ENCODE data around the gene EFCC1. TPM values are rescaled to one million over a fixed set of nuclear protein-coding genes. Genes with fewer than 3 reads are reported as not detected.

EFCC1 gene, protein sequence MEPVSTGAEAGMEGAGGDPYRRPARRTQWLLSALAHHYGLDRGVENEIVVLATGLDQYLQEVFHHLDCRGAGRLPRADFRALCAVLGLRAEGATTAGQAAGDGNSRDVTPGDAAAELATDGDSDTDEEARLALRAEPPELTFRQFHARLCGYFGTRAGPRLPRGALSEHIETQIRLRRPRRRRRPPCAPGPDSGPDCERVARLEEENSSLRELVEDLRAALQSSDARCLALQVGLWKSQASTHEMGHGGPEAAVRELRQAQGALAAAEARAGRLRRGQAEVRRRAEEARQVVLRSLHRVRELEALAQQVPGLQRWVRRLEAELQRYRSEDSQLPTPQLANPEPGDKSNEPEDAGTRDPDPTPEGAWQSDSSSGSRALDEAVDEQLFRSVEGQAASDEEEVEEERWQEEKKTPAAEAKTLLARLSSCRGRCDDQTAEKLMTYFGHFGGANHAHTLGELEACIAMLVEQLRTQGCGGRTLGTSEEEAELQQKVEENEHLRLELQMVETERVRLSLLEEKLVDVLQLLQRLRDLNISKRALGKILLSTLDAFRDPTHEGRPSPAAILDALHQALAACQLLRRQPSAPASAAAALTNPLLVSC
- total RNA-seq: under 1 TPM in 1 of 2 donors, not detected in 1; 0.21 TPM

DNA sequence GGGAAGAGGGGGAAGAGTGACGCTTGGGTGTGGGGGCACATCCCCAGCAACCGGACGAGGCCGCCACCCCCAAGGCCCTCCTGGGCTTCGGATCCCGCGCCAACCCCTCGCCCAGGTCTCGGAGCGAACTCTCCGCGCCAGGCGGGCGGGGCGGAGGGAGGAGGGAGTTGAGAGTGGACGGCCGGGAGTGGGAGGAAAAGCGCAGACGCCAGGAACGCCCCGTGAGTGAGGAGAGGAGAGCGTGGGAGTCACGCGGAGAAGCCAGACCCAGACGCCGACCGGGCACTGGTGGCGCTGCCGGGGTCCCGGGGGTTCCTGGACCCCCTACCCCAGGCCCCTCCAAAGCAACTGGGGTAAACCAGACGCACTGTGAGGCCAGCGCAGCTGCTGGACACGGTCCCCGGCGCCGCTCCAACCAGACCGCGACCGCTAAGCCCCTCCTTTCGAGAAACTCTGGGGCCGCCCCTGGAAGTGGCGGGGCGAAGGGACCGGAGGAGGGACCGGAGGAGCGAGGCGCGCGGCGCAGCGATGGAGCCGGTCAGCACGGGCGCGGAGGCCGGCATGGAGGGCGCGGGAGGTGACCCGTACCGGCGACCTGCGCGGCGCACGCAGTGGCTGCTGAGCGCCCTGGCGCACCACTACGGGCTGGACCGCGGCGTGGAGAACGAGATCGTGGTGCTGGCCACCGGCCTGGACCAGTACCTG is at the start of gene EFCC1:
Gene EFCC1 (plus strand): TSS at position 204 of the 705 bp plus-strand sequence. CDS start 325 bp downstream, at position 529.
- no peaks in the 10 kb centered on the region for H3K9me3 Mint-ChIP-seq
- ATAC-seq (peak; percentile 59 to 74), DNase-seq (ENCODE audit: low spot score) (no peak)
- no peaks in the 10 kb centered on the region for H3K36me3 Mint-ChIP-seq
- H3K27ac Mint-ChIP-seq: no peak within 1 kb of the TSS
- H3K27me3 Mint-ChIP-seq: peaks cover 26 to 36% of the 10 kb centered on the region in 2 donors
- peak within 1 kb of the TSS; percentile 69 for H3K4me3 Mint-ChIP-seq
- peaks cover 28 to 29% of the 10 kb centered on the region in 2 donors for H3K4me1 Mint-ChIP-seq (ENCODE audit: low read depth in 2 of 2)

DNA sequence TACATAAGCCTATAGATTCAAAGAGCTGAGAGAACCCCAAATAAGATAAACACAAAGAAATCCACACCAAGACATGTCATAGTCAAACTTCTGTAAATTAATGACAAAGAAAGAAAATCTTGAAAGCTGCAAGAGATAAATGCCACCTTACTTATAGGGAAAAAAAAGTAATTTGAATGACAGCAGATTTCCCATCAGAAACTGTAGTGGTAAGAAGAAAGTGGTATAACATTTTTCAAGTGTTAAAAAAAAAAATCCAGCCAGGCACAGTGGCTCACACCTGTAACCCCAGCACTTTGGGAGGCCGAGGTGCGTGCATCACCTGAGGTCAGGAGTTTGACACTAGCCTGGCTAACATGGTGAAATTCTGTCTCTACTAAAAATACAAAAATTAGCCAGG is 44.7 kb upstream of the EFCC1 start:
- ATAC-seq (no peak), DNase-seq (ENCODE audit: low spot score) (no peak)
- H3K9me3 Mint-ChIP-seq: no peaks in the 10 kb centered on the region
- no peaks in the 10 kb centered on the region for H3K4me1 Mint-ChIP-seq (ENCODE audit: low read depth in 2 of 2)
- H3K27me3 Mint-ChIP-seq: peaks cover 8 to 13% of the 10 kb centered on the region in 2 donors
- H3K4me3 Mint-ChIP-seq: no peak overlapping the region
- H3K36me3 Mint-ChIP-seq: no peaks in the 10 kb centered on the region
- H3K27ac Mint-ChIP-seq: no peak overlapping the region

DNA sequence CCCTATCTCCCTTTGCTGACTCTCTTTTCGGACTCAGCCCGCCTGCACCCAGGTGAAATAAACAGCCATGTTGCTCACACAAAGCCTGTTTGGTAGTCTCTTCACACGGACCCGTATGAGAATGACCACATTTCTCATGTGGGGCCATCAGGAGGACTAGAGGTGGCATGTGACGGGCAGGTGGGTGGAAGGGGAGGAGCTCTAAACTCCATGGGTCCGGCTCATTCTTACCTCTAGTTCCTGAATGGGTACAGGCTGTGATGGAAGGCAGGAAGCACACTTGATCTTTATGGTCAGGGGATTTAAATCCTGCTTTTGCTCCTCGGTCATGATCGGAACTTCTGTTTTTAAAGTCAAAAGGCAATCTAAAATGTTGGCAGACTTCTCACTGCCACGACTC is 35.8 kb upstream of the EFCC1 start:
- H3K27me3 Mint-ChIP-seq: peaks cover 8 to 9% of the 10 kb centered on the region in 2 donors

DNA sequence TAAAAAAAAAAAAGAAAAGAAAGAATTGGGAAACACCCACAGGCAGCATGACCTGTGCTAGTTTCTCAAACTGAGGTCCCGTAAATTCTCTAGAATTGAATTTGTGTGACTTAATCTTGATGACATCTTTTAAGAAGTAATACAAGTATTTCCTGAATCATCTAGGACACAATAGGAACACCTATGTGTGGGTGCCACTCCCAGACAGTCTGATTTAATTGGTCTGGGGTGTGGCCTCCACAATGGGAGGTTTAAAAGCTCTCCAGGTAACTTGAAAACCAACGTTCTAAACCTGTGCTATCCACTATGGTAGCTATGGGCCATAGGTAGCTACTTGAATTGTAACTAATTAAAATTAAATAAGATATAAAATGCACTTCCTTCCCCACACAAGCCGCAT is 35.3 kb upstream of the EFCC1 start:
- ATAC-seq: no peak
- Mint-ChIP-seq H3K27ac (no peak overlapping the region), H3K36me3 (no peaks in the 10 kb centered on the region), H3K4me3 (no peak overlapping the region), H3K9me3 (no peaks in the 10 kb centered on the region), H3K4me1 (ENCODE audit: low read depth in 2 of 2) (peaks cover 0 to 8% of the 10 kb centered on the region in 2 donors), H3K27me3 (peaks cover 4 to 5% of the 10 kb centered on the region in 2 donors)
- DNase-seq (ENCODE audit: low spot score): no peak

More for the DNA sequence above, 35.8 kb upstream of the EFCC1 start:
- no peak for ATAC-seq
- peaks cover 0 to 8% of the 10 kb centered on the region in 2 donors for H3K4me1 Mint-ChIP-seq (ENCODE audit: low read depth in 2 of 2)
- H3K4me3 Mint-ChIP-seq: no peak overlapping the region
- no peaks in the 10 kb centered on the region for H3K9me3 Mint-ChIP-seq
- DNase-seq (ENCODE audit: low spot score): no peak
- H3K36me3 Mint-ChIP-seq: no peaks in the 10 kb centered on the region
- no peak overlapping the region for H3K27ac Mint-ChIP-seq

DNA sequence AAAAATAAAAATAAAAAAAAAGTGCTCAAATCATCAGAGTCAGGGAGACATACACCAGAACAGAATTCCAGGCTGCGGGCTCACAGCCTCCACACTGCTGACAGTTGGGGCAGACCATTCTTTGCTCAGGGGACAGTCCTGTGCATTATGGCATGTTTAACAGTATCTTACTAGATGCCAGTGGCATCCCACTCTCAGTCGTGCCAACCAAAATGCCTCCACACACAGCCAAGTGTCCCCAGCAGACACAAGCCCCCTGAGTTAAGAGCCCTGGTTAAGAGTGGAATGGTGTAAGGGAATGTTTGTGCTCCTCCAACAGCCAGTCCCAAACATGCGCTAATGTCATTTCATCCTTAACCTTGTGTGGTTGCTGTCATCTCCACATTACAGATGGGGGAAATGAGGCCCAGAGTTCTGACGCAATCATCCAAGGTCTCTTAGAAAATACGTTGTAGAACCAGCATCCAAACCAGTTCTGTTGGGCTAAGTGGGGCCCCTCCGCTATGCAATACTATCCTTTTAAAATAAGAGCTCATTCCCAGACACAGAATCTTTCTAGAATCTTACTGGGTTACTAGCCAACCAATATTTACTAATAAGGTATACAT is 33.3 kb upstream of the EFCC1 start:
- Mint-ChIP-seq H3K9me3 (no peaks in the 10 kb centered on the region), H3K27ac (no peak overlapping the region), H3K4me3 (no peak overlapping the region), H3K4me1 (ENCODE audit: low read depth in 2 of 2) (peaks cover 0 to 8% of the 10 kb centered on the region in 2 donors), H3K27me3 (no peaks in the 10 kb centered on the region), H3K36me3 (no peaks in the 10 kb centered on the region)
- no peak for DNase-seq (ENCODE audit: low spot score)
- no peak for ATAC-seq

DNA sequence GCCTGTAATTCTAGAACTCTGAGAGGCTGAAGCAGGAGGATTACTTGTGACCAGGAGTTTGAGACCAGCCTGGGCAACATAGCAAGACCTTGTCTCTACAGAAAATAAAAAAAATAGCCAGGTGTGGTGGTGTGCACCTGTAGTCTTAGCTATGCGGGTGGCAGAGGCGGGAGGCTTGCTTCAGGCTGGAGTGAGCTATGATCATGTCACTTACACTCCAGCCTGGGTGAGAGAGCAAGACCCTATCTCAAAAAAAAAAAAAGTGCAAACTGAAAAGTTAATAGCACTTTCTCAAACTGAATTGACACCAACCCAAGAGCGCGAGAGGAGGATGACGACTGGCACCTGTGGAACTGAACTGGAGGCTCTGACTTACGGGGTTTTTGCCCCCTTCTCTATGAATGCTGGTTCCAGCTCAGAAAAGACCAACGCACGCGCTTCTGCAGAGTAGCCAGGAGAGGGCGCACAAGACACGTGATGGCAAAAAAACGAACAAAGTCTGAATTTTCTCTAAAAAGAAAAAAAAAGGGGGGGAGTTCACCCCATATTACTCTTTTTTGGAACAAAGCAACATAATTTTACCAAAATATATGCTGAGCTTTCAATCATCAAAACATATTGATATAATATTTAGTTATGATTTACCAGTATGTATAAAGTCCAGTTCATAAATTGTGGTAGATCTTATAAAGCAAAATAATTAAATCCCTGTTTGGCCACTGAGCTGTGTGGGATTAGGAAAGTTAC is 30.9 kb upstream of the EFCC1 start:
- no peak overlapping the region for H3K4me3 Mint-ChIP-seq
- H3K27me3 Mint-ChIP-seq: no peaks in the 10 kb centered on the region
- peaks cover 0 to 8% of the 10 kb centered on the region in 2 donors for H3K4me1 Mint-ChIP-seq (ENCODE audit: low read depth in 2 of 2)
- ATAC-seq (peak; percentile 73), DNase-seq (ENCODE audit: low spot score) (peak; percentile 59)
- H3K27ac Mint-ChIP-seq: no peak overlapping the region
- no peaks in the 10 kb centered on the region for H3K9me3 Mint-ChIP-seq
- H3K36me3 Mint-ChIP-seq: no peaks in the 10 kb centered on the region

DNA sequence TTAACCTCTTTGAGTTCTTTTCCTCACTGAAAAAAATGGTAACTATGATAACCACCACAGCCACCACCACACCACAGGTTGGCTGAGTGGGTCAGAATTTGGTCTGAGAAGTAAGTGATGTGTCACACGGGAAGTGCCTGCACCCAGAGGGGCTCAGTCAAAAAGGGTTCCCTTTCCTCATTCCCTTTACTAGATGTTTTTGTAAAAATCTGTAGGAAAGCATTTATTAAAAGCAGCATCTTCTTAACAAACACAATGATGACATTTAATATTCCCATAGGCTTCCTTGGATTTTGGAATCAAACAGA is 30.4 kb upstream of the EFCC1 start:
- Mint-ChIP-seq H3K4me1 (ENCODE audit: low read depth in 2 of 2) (peaks cover 0 to 8% of the 10 kb centered on the region in 2 donors), H3K9me3 (no peaks in the 10 kb centered on the region), H3K27me3 (no peaks in the 10 kb centered on the region), H3K36me3 (no peaks in the 10 kb centered on the region), H3K4me3 (no peak overlapping the region), H3K27ac (no peak overlapping the region)
- no peak for DNase-seq (ENCODE audit: low spot score)
- peak; percentile 61 to 69 for ATAC-seq

DNA sequence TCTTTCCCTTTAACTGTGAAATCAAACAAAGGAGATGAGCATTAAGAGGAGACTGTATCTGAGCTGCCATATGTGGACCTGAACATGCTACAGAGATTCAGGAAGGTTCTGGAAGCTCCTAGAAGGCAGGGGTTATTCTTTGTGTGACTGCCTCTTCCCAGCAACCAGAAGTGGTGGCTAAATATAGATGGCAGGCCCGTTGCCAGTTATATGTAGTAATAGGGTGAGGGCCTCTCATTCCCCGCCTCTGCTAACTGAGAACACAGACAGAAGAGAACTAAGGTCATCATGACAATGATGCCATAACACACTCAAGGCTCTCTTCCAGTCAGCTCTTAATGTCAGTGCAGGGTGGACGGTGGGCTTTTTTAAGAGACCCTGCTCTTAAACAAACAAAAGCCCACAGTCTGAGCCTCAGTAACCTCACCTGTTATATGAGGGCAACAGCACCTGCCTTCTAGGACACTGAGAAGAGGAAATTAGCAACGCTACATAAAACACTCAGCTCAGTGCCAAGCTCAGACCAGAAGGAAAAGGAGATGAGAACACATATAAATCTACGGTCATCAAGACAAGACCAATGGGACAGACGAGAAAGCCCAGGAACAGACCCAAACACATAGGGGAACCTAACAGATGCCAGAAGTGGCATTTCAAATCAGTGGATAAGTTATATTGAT is 29.5 kb upstream of the EFCC1 start:
- H3K9me3 Mint-ChIP-seq: no peaks in the 10 kb centered on the region
- H3K4me1 Mint-ChIP-seq (ENCODE audit: low read depth in 2 of 2): peaks cover 0 to 8% of the 10 kb centered on the region in 2 donors
- H3K27ac Mint-ChIP-seq: no peak overlapping the region
- H3K36me3 Mint-ChIP-seq: no peaks in the 10 kb centered on the region
- H3K4me3 Mint-ChIP-seq: no peak overlapping the region
- no peak for DNase-seq (ENCODE audit: low spot score)
- ATAC-seq: no peak
- H3K27me3 Mint-ChIP-seq: no peaks in the 10 kb centered on the region

DNA sequence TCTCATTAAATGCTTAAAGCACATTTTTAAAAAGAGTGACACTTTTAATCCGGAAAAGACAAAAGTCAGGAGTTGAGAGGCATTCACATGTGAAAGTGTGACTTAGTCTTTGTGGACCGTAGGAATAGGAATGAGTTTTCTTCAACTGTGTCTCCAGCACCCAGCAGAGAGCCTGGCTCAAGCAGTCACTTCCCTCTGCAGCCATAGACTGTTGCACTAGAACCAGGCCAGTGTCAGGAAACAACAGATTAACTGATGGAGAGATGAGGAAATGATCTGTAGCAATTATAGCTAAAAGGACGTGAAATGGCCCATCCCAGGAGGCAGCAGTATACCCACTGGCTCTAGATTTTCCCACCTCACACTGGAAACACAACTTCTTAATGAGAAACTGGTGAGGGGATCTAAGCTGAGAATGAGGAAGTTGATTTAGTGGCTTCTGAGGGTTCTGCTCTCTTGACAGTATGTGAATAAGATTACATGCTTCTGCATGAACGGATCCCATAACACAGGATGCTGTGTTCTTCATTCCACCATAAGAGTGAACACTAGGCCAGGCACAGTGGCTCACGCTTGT is 27.0 kb upstream of the EFCC1 start:
- H3K36me3 Mint-ChIP-seq: no peaks in the 10 kb centered on the region
- H3K27ac Mint-ChIP-seq: no peak overlapping the region
- no peak overlapping the region for H3K4me3 Mint-ChIP-seq
- no peak for ATAC-seq
- DNase-seq (ENCODE audit: low spot score): no peak
- H3K9me3 Mint-ChIP-seq: no peaks in the 10 kb centered on the region
- H3K27me3 Mint-ChIP-seq: no peaks in the 10 kb centered on the region
- H3K4me1 Mint-ChIP-seq (ENCODE audit: low read depth in 2 of 2): peaks cover 0 to 8% of the 10 kb centered on the region in 2 donors

DNA sequence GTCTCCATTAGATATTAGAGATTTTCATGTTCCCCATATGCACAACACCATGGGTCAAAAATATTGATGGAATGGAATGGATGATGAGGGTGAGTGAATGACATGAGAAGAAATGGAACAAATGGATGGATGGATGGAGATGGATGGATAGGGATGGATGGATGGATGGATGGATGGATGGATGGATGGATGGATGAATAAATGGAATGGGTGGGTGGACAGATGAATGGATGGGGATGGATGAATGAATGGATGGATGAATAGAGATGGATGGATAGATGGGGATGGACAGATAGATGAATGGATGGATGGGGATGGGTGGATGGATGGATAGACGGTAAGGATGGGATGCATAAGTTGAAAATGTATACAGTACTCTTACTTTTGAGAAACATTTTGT is 25.8 kb upstream of the EFCC1 start:
- Mint-ChIP-seq H3K9me3 (no peaks in the 10 kb centered on the region), H3K36me3 (no peaks in the 10 kb centered on the region), H3K27me3 (peaks cover 0 to under 1% of the 10 kb centered on the region in 2 donors), H3K27ac (no peak overlapping the region), H3K4me1 (ENCODE audit: low read depth in 2 of 2) (peaks cover 0 to under 1% of the 10 kb centered on the region in 2 donors), H3K4me3 (no peak overlapping the region)
- ATAC-seq: no peak
- no peak for DNase-seq (ENCODE audit: low spot score)

DNA sequence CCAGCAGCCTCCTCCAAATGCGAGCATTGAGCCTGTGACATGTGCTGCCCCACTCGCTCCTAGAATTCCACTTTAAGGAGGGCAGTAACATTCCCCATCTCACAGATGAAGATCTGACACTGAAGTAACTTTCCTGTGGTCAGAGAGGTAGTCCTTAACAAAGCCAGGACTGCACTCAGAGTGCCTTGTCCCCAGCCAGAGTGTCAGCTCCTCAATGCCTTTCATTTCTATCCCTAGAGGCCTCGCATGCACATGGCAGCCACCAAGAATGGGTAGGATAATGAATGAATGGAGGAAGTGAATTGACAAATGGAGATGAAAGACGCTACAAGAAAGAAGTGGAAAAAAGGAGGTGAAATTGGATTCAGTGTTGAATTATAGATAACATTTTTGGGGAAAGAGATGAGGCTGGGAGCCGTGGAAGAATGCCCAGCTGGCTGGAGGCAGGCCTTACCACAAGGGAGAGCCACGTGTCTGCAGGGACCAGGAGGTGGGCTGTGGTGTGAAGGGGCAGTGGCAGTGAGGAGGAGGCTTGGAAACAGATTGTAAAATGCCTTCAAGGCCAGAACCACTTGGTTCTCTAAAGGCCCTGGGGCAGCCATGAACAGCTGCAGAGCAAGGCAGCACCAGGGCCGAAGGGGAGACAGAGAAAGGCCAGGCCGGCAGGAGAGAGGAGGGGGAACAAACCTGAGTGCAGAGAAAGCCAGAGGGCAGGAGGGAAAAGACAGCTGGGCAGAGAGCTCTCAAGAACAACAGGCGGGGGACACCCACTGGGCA is 17.6 kb upstream of the EFCC1 start:
- Mint-ChIP-seq H3K27ac (no peak overlapping the region), H3K27me3 (peaks cover 0 to 4% of the 10 kb centered on the region in 2 donors), H3K9me3 (no peaks in the 10 kb centered on the region), H3K36me3 (no peaks in the 10 kb centered on the region), H3K4me1 (ENCODE audit: low read depth in 2 of 2) (no peaks in the 10 kb centered on the region), H3K4me3 (no peak overlapping the region)
- ATAC-seq: no peak
- DNase-seq (ENCODE audit: low spot score): no peak

DNA sequence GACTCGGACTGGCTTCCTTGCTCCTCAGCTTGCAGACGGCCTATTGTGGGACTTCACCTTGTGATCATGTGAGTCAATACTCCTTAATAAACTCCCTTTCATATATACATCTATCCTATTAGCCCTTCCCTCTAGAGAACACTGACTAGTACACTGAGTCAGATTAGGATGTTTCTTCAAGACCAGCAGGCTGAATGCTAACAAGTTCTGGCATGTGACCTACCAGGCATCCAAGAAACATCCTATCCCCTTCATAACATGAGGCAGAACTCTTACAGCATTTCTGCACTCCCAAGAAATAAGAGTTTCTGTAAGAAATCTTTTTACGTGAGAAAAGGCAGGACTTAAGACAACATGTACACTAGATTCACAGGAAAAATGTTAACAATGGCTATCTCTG is 16.5 kb upstream of the EFCC1 start:
- Mint-ChIP-seq H3K4me1 (ENCODE audit: low read depth in 2 of 2) (no peaks in the 10 kb centered on the region), H3K27me3 (peaks cover 0 to 4% of the 10 kb centered on the region in 2 donors), H3K4me3 (no peak overlapping the region), H3K9me3 (no peaks in the 10 kb centered on the region), H3K27ac (no peak overlapping the region), H3K36me3 (no peaks in the 10 kb centered on the region)
- no peak for DNase-seq (ENCODE audit: low spot score)
- ATAC-seq: no peak
